SIG-M5 (cell line): Measurements from ENCODE around the gene DNAAF1.
"Not testable (repeated sequence)": the region's sequence is repeated elsewhere in the genome, so short reads cannot be mapped to it uniquely, and the experiment has no call there.

Source experiments
- DNase-seq: peaks from one replicate; lab custom pipeline; 2025; lab: John Stamatoyannopoulos, UW

The DNAAF1 gene

GRCh38 chr16:84212154-84212553 is 67.0 kb downstream of the DNAAF1 start:
- DNase-seq: no peak

- DNase-seq: no peak
Observed at GRCh38 chr16:84212631-84213030, 67.5 kb downstream of the DNAAF1 start.

- no peak for DNase-seq
Observed at GRCh38 chr16:84214451-84215066, 69.5 kb downstream of the DNAAF1 start.

GRCh38 chr16:84215531-84215930 is 70.4 kb downstream of the DNAAF1 start:
- no peak for DNase-seq

GRCh38 chr16:84216144-84216543 is 71.0 kb downstream of the DNAAF1 start:
- not testable (repeated sequence) for DNase-seq

GRCh38 chr16:84218176-84218823 is 73.2 kb downstream of the DNAAF1 start:
- no peak for DNase-seq

GRCh38 chr16:84218956-84219355 is 73.8 kb downstream of the DNAAF1 start:
- no peak for DNase-seq

GRCh38 chr16:84220851-84221250 is 75.7 kb downstream of the DNAAF1 start:
- DNase-seq: no peak

- no peak for DNase-seq
Observed at GRCh38 chr16:84223456-84223855, 78.3 kb downstream of the DNAAF1 start.

GRCh38 chr16:84224554-84224953 is 79.4 kb downstream of the DNAAF1 start:
- no peak for DNase-seq

GRCh38 chr16:84225126-84225525 is 80.0 kb downstream of the DNAAF1 start:
- DNase-seq: no peak

- DNase-seq: no peak
Observed at GRCh38 chr16:84225571-84225970, 80.5 kb downstream of the DNAAF1 start.

GRCh38 chr16:84226026-84226425 is 80.9 kb downstream of the DNAAF1 start:
- no peak for DNase-seq
